ENCODE measurements around the gene ROCK2.

Gene ROCK2

GRCh38 chr2:11352781-11353537 is 8.5 kb upstream of the ROCK2 start:
- in situ Hi-C loops (cut with MboI; ENCODE audit: low sequenced_read_pairs, unreplicated experiment), result no loop called here
- TF ChIP-seq, protein P1, sequence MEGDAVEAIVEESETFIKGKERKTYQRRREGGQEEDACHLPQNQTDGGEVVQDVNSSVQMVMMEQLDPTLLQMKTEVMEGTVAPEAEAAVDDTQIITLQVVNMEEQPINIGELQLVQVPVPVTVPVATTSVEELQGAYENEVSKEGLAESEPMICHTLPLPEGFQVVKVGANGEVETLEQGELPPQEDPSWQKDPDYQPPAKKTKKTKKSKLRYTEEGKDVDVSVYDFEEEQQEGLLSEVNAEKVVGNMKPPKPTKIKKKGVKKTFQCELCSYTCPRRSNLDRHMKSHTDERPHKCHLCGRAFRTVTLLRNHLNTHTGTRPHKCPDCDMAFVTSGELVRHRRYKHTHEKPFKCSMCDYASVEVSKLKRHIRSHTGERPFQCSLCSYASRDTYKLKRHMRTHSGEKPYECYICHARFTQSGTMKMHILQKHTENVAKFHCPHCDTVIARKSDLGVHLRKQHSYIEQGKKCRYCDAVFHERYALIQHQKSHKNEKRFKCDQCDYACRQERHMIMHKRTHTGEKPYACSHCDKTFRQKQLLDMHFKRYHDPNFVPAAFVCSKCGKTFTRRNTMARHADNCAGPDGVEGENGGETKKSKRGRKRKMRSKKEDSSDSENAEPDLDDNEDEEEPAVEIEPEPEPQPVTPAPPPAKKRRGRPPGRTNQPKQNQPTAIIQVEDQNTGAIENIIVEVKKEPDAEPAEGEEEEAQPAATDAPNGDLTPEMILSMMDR (IDR thresholded peaks at IDR 0.05; ENCODE audit: borderline replicate concordance, control extremely low read depth, extremely low read depth, insufficient read depth, missing control alignments), result no peak
- no peak for DNase-seq (ENCODE audit: low spot score)

GRCh38 chr2:11348209-11348749 is 3.8 kb upstream of the ROCK2 start:
- TF ChIP-seq, protein P1 (IDR thresholded peaks at IDR 0.05; ENCODE audit: borderline replicate concordance, control extremely low read depth, extremely low read depth, insufficient read depth, missing control alignments), result no peak
- DNase-seq (ENCODE audit: low spot score), result no peak
- in situ Hi-C loops (cut with MboI; ENCODE audit: low sequenced_read_pairs, unreplicated experiment), result no loop called here

GRCh38 chr2:11347403-11347959 is 3.0 kb upstream of the ROCK2 start:
- in situ Hi-C loops (cut with MboI; ENCODE audit: low sequenced_read_pairs, unreplicated experiment), result no loop called here
- no peak for DNase-seq (ENCODE audit: low spot score)
- TF ChIP-seq, protein P1 (IDR thresholded peaks at IDR 0.05; ENCODE audit: borderline replicate concordance, control extremely low read depth, extremely low read depth, insufficient read depth, missing control alignments), result no peak

DNA sequence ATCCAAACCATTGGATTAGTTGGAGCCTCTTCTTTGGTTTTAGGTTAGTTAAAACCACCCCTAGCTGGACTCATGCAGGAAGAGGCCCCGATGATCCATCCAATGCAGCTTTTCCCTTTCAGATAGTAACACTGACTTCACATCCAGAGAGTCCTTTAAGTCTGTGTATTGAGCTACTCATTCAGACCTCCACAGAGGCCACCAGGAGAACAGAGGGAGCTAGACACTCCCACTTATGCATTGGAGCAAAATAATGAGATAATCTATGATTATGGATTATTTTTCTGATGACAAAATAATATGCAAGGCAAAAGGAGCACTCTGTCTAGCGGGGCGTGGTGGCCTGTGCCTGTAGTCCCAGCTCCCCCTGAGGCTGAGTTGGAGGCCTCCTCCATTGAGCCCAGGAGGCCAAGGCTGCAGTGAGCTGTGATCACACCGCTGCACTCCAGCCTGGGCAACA is 1.6 kb upstream of the ROCK2 start:
- DNase-seq (ENCODE audit: low spot score), result no peak
- TF ChIP-seq, protein P1 (IDR thresholded peaks at IDR 0.05; ENCODE audit: borderline replicate concordance, control extremely low read depth, extremely low read depth, insufficient read depth, missing control alignments), result no peak
- in situ Hi-C loops (cut with MboI; ENCODE audit: low sequenced_read_pairs, unreplicated experiment), result no loop called here

DNA sequence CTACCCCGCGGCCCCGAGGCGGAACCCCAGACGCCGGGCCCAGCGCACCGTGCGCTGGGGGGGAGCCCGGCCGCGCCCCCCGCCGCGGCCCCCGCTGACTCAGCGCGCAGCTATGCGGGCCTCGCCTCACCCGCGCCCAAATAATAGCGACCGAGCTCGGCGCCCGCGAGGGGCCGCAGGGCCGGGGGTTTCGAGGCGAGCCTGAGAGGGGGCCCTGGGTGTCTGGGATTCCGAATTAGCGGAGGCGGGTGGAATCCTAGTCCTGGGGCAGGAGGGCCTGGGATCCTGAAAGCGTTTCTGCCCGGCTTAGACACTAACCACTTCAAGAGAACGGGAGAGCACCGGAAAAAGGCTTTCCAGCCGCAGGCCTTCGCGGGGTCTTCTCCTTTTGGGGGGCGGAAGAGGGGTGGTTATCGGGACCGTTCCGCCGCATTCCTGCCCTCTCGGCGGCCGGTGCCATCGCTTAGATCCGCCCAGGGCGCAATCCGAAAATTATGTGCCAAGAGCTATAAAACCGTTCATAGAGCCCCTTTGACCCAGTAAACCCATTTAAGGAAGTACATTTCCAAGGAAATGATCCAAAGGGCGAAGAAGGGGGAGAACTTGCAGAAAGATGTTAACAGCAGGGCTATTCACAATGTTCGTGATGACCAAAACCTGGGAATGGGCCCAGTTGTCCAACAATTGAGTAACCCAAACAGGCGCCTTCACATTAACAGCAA is 681 bp upstream of the ROCK2 start:
- in situ Hi-C loops (cut with MboI; ENCODE audit: low sequenced_read_pairs, unreplicated experiment), result no loop called here
- TF ChIP-seq, protein P1 (IDR thresholded peaks at IDR 0.05; ENCODE audit: borderline replicate concordance, control extremely low read depth, extremely low read depth, insufficient read depth, missing control alignments), result no peak
- DNase-seq (ENCODE audit: low spot score), result no peak

DNA sequence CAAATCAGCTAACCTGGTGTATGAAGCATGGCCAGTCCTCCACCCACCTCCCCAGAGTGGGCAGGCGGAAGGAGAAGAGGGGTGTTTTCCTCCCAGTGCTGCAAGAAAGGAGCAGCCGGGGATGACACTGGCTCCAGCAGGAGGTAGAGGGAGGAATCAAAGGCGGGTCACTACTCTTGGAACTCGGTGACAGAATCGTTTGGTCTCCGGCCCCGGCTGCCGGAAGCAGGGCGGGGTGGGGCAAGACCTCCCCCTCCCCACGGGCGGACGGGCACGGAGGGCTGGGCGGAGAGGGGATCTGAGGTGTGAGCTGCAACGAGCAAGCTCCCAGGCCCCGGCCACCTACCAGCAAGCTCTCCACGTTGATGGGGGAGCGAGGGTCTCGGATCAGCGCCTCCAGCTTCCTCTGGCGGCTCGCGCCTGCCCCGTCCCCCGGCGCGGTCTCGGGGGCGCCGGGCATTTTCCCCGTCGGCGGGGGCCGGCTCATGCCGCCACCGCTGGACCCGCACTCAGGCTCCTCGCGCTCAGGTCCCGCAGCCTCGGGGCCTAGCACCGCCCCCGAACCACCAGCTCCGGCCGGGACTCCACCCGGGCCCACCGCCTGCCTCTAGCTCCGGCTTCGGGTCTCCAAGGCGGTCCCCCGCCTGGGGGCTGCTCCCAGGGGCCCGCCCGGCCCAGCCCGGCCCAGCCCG is 640 bp downstream of the ROCK2 start:
- DNase-seq (ENCODE audit: low spot score), result peak; percentile 62
- in situ Hi-C loops (cut with MboI; ENCODE audit: low sequenced_read_pairs, unreplicated experiment), result no loop called here
- TF ChIP-seq, protein P1 (IDR thresholded peaks at IDR 0.05; ENCODE audit: borderline replicate concordance, control extremely low read depth, extremely low read depth, insufficient read depth, missing control alignments), result no peak

Data from GM13976 (cell line).